Measurements from ENCODE around the gene SLC33A1. TPM values are rescaled to one million over a fixed set of nuclear protein-coding genes. Genes with fewer than 3 reads are reported as not detected.

Gene SLC33A1
- total and polyA plus RNA-seq, 2 of the 13 experiments (the other 11 are each of a cell fraction or from before 2014, with no cell fraction given): 20.0 to 32.1 TPM

DNA sequence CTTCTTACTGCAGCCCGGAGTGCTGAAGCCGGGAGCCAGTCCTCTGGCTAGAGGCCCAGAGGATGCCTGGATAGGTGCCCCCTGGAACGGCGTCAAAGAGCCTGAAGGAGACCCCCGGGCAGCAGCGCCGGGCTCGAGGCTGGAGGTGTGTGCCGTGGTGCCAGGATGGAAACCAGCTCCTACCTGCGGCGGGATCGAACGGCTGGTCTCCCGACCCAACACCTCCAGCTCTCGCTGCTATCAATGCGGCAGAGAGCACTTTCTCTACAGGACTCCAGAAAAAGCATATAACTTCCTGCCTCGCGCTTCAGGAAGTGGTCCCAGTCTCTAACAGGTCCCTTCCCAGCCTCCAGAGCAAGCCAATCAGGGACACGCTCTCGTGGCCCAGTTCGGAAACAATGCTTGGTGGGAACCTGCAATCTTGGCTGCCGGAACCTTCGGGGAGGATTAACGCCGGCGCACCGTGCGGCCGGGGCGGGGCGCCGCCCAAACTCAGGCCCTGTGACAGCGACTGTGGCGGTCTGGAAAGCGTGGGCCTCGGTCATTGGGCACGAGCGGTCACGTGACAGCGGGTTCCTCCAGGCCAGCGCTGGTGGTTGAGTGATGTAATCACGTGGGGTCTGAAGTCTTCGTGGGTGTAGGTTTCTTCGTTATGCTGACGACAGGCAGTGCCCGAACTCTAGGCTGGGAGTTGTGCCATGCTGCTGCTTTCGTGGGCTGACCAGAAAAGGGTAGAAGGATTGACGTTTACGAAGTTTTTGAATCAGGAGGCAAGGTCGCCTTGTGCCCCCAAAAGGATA lies at the start of gene SLC33A1 (continued):
- peak; percentile 84; the same call in 1 of the 2 replicates for TF ChIP-seq MEIS1 (CRISPR knock-in tag; IDR thresholded peaks at IDR 0.05; ENCODE audit: borderline replicate concordance)
- peak; percentile 80; the same call in 1 of the 2 replicates for TF ChIP-seq ZNF414 (CRISPR knock-in tag; IDR thresholded peaks at IDR 0.05)
- TF ChIP-seq PLRG1 (conservative IDR thresholded peaks at IDR 0.05): no peak
- TF ChIP-seq XBP1 (CRISPR knock-in tag; IDR thresholded peaks at IDR 0.05): peak; percentile 55; the same call in 1 of the 2 replicates
- TF ChIP-seq ATAD3A (CRISPR knock-in tag; IDR thresholded peaks at IDR 0.05): no peak; the same call in none of the 2 replicates
- TF ChIP-seq TCF12 (IDR thresholded peaks at IDR 0.05): no peak
- TF ChIP-seq TCF12 (CRISPR knock-in tag; IDR thresholded peaks at IDR 0.05): no peak
- no peak; the same call in 1 of the 2 replicates for TF ChIP-seq ZNF780A (CRISPR knock-in tag; IDR thresholded peaks at IDR 0.05)
- peak; percentile 92 for TF ChIP-seq ZNF816 (CRISPR knock-in tag; IDR thresholded peaks at IDR 0.05; ENCODE audit: borderline replicate concordance)
- peak; percentile 87; the same call in 1 of the 2 replicates for TF ChIP-seq ZSCAN30 (CRISPR knock-in tag; IDR thresholded peaks at IDR 0.05)
- TF ChIP-seq ZNF644 (CRISPR knock-in tag; IDR thresholded peaks at IDR 0.05; ENCODE audit: low read depth): no peak; the same call in 1 of the 2 replicates
- TF ChIP-seq SOX5 (CRISPR knock-in tag; IDR thresholded peaks at IDR 0.05; ENCODE audit: borderline replicate concordance): peak; percentile 88
- peak; percentile 72; the same call in 1 of the 2 replicates for TF ChIP-seq ZMYM3 (CRISPR knock-in tag; IDR thresholded peaks at IDR 0.05)
- TF ChIP-seq ZFP36L1 (CRISPR knock-in tag; IDR thresholded peaks at IDR 0.05): peak; percentile 96
- peak; percentile 81; the same call in 1 of the 2 replicates for TF ChIP-seq RARG (CRISPR knock-in tag; IDR thresholded peaks at IDR 0.05; ENCODE audit: low read depth)
- TF ChIP-seq ARNT2 (CRISPR knock-in tag; IDR thresholded peaks at IDR 0.05; ENCODE audit: low read depth): peak; percentile 85
- no peak; the same call in 1 of the 2 replicates for TF ChIP-seq ZNF766 (CRISPR knock-in tag; IDR thresholded peaks at IDR 0.05; ENCODE audit: borderline replicate concordance)
- TF ChIP-seq GABPA (IDR thresholded peaks at IDR 0.05; ENCODE audit: low read depth, low read length): peak; percentile 98
- TF ChIP-seq GABPA (CRISPR knock-in tag; IDR thresholded peaks at IDR 0.05; ENCODE audit: low read depth): peak; percentile 99
- TF ChIP-seq ATF6 (CRISPR knock-in tag; conservative IDR thresholded peaks at IDR 0.05): 0 out of 2 replicates have a peak, but pooled peaks have one; percentile 39
- TF ChIP-seq NFYB (CRISPR knock-in tag; IDR thresholded peaks at IDR 0.05): peak; percentile 93
- no peak for TF ChIP-seq ZNF7 (CRISPR knock-in tag; IDR thresholded peaks at IDR 0.05)
- peak; percentile 75; the same call in 1 of the 2 replicates for TF ChIP-seq ZNF724P (CRISPR knock-in tag; IDR thresholded peaks at IDR 0.05; ENCODE audit: borderline replicate concordance)
- TF ChIP-seq ZNF20 (CRISPR knock-in tag; IDR thresholded peaks at IDR 0.05): no peak
- TF ChIP-seq PCBP1 (IDR thresholded peaks at IDR 0.05; ENCODE audit: borderline replicate concordance, low read depth, low read length): no peak
- no peak for TF ChIP-seq GZF1 (CRISPR knock-in tag; IDR thresholded peaks at IDR 0.05)
- TF ChIP-seq ZNF546 (CRISPR knock-in tag; conservative IDR thresholded peaks at IDR 0.05): no peak
- TF ChIP-seq POLR2AphosphoS2 (IDR thresholded peaks at IDR 0.05; ENCODE audit: low read depth, low read length): no peak; the same call in 1 of the 2 replicates
- TF ChIP-seq, protein P1, sequence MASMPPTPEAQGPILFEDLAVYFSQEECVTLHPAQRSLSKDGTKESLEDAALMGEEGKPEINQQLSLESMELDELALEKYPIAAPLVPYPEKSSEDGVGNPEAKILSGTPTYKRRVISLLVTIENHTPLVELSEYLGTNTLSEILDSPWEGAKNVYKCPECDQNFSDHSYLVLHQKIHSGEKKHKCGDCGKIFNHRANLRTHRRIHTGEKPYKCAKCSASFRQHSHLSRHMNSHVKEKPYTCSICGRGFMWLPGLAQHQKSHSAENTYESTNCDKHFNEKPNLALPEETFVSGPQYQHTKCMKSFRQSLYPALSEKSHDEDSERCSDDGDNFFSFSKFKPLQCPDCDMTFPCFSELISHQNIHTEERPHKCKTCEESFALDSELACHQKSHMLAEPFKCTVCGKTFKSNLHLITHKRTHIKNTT (CRISPR knock-in tag; IDR thresholded peaks at IDR 0.05): no peak
